ENCODE measurements around the gene TCF7L1. TPM values are rescaled to one million over a fixed set of nuclear protein-coding genes. Genes with fewer than 3 reads are reported as not detected.

Gene TCF7L1
- total and polyA plus RNA-seq, 2 of the 13 experiments (the other 11 are each of a cell fraction or from before 2014, with no cell fraction given) = 0.04 to 0.15 TPM

DNA sequence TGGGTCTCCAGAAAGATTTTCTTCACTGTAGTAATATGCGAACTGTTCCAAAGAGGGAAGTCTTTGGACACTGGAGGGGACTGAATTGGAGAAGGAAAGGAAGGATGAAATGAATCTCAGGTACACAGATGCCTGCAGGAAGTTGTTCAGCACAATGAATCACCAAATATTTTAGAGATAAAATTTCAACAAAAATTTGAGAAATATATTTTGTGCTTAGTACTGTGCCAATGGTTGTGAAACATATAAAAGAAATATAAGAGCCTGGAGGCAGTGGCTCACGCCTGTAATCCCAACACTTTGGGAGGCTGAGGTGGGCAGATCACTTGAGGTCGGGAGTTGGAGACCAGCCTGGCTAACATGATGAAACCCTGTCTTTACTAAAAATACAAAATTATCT, 224.5 kb downstream of the TCF7L1 start:
- Histone ChIP-seq H4K20me1 (ENCODE audit: insufficient read depth, low read length) (no peaks in the 10 kb centered on the region), H3K27ac (ENCODE audit: extremely low read length, insufficient read depth, low read length) (no peak overlapping the region), H3K27me3 (ENCODE audit: control insufficient read depth in 1 of 2, insufficient read depth in 2 of 2, low read length in 2 of 2) (no peaks in the 10 kb centered on the region; a peak in 1 of 5 replicates), H3K79me2 (ENCODE audit: insufficient read depth, low read length) (peaks cover 25% of the 10 kb centered on the region), H2AFZ (ENCODE audit: low read length) (no peak overlapping the region), H3K36me3 (replicated peaks in 1 of 2; ENCODE audit: control insufficient read depth in 1 of 2, insufficient read depth in 2 of 2, low read length in 2 of 2) (peaks cover 0 to 4% of the 10 kb centered on the region in 2 experiments; a peak in 2 of 5 replicates), H3K9ac (ENCODE audit: insufficient read depth, low read depth, low read length) (no peak overlapping the region), H3K9me3 (ENCODE audit: low read length) (no peaks in the 10 kb centered on the region), H3K4me2 (ENCODE audit: low read depth, low read length) (no peak overlapping the region), H3K4me3 (replicated peaks in 1 of 3; ENCODE audit: insufficient read depth in 1 of 3, low read depth in 2 of 3, low read length in 3 of 3) (no peak overlapping the region), H3K4me1 (ENCODE audit: insufficient read depth, low read length) (peaks cover 25% of the 10 kb centered on the region)
- no peak for FAIRE-seq
- no peak for TF ChIP-seq CENPT (CRISPR knock-in tag; IDR thresholded peaks at IDR 0.05; ENCODE audit: low read depth)
- no peak for TF ChIP-seq REL (CRISPR knock-in tag; conservative IDR thresholded peaks at IDR 0.05)
- no peak for TF ChIP-seq MIER3 (CRISPR knock-in tag; IDR thresholded peaks at IDR 0.05; ENCODE audit: borderline replicate concordance)
- no peak for TF ChIP-seq ZNF878 (CRISPR knock-in tag; IDR thresholded peaks at IDR 0.05)
- no peak for TF ChIP-seq NFE2L1 (CRISPR knock-in tag; IDR thresholded peaks at IDR 0.05; ENCODE audit: borderline replicate concordance)
- TF ChIP-seq, protein P1, sequence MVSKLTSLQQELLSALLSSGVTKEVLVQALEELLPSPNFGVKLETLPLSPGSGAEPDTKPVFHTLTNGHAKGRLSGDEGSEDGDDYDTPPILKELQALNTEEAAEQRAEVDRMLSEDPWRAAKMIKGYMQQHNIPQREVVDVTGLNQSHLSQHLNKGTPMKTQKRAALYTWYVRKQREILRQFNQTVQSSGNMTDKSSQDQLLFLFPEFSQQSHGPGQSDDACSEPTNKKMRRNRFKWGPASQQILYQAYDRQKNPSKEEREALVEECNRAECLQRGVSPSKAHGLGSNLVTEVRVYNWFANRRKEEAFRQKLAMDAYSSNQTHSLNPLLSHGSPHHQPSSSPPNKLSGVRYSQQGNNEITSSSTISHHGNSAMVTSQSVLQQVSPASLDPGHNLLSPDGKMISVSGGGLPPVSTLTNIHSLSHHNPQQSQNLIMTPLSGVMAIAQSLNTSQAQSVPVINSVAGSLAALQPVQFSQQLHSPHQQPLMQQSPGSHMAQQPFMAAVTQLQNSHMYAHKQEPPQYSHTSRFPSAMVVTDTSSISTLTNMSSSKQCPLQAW (CRISPR knock-in tag; IDR thresholded peaks at IDR 0.05) = no peak
- TF ChIP-seq ZNF766 (CRISPR knock-in tag; IDR thresholded peaks at IDR 0.05; ENCODE audit: borderline replicate concordance) = no peak
- TF ChIP-seq NCOA2 (CRISPR knock-in tag; IDR thresholded peaks at IDR 0.05) = no peak
- no peak for TF ChIP-seq ZNF34 (CRISPR knock-in tag; IDR thresholded peaks at IDR 0.05; ENCODE audit: borderline replicate concordance)
- TF ChIP-seq HNRNPUL1 (IDR thresholded peaks at IDR 0.05; ENCODE audit: low read depth, low read length) = no peak
- TF ChIP-seq KLF16 (CRISPR knock-in tag; IDR thresholded peaks at IDR 0.05) = no peak
- TF ChIP-seq, protein P2, sequence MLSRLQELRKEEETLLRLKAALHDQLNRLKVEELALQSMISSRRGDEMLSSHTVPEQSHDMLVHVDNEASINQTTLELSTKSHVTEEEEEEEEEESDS (CRISPR knock-in tag; IDR thresholded peaks at IDR 0.05; ENCODE audit: borderline replicate concordance) = no peak
- TF ChIP-seq, protein P3, sequence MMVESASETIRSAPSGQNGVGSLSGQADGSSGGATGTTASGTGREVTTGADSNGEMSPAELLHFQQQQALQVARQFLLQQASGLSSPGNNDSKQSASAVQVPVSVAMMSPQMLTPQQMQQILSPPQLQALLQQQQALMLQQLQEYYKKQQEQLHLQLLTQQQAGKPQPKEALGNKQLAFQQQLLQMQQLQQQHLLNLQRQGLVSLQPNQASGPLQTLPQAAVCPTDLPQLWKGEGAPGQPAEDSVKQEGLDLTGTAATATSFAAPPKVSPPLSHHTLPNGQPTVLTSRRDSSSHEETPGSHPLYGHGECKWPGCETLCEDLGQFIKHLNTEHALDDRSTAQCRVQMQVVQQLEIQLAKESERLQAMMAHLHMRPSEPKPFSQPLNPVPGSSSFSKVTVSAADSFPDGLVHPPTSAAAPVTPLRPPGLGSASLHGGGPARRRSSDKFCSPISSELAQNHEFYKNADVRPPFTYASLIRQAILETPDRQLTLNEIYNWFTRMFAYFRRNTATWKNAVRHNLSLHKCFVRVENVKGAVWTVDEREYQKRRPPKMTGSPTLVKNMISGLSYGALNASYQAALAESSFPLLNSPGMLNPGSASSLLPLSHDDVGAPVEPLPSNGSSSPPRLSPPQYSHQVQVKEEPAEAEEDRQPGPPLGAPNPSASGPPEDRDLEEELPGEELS (CRISPR knock-in tag; IDR thresholded peaks at IDR 0.05) = no peak
- no peak for TF ChIP-seq SIX4 (CRISPR knock-in tag; IDR thresholded peaks at IDR 0.05)
- no peak for TF ChIP-seq ZNF781 (CRISPR knock-in tag; IDR thresholded peaks at IDR 0.05; ENCODE audit: borderline replicate concordance, not compliant biosample characterization)
- 96% methylated on average over 3 of the region's 3 CpGs for WGBS (ENCODE audit: low lambda C conversion rate)
- no peak for DNase-seq (ENCODE audit: low spot score)
- in situ Hi-C loops (cut with HindIII; ENCODE audit: extremely low pct_ligation_motif_present, low pct_unique_long_range_greater_than_20kb) = no loop called here
- ChIA-PET POLR2A (interaction anchor here (1.7 kb wide), 1 partner anchor 8 kb away, joined by 5 read pairs; no protein-coding TSS in a partner anchor), CTCF (ENCODE audit: low intra/inter-chr PET ratio, low total read pairs) (no interaction called here)
- intact Hi-C loops (cut with micrococcal nuclease; ENCODE audit: unreplicated experiment) = no loop called here
- BruUV-seq (replicated peaks) = no TSS peak
- no peak for ATAC-seq

All from HepG2 (cell line).